ENCODE data around the gene SLC7A6.

SLC7A6 gene

DNA sequence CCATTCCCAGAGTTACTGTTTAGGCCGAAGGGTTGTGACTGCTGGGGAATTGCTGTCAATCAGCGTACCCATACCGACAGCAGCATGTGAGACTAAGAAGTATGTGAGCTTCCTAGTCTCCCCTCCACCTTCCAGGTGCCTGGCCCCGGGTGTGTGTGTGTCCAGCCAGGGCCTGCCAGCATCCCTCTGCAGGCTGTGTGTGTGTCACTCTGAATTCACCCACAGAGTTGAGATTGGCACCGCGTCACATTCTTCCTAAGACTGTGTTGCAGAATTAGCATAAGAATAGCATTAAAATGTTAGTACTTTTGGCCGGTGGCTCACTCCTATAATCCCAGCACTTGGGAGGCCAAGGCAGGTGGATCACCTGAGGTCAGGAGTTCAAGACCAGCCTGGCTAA, 78.3 kb downstream of the SLC7A6 start:
- no peak overlapping the region for H2AFZ ChIP-seq (ENCODE audit: low read length)
- H3K27me3 ChIP-seq (ENCODE audit: insufficient read depth, low read length) = no peaks in the 10 kb centered on the region
- H3K4me3 ChIP-seq (ENCODE audit: low read depth, low read length, poor library complexity, severe bottlenecking) = no peak overlapping the region
- H3K4me2 ChIP-seq (ENCODE audit: low read length) = no peak overlapping the region
- H3K9me2 ChIP-seq (ENCODE audit: low read depth, low read length) = no peaks in the 10 kb centered on the region
- H3K36me3 ChIP-seq (ENCODE audit: insufficient read depth, low read length) = peaks cover 90% of the 10 kb centered on the region
- H3K79me2 ChIP-seq (ENCODE audit: insufficient read depth, low read length) = no peaks in the 10 kb centered on the region
- no peaks in the 10 kb centered on the region for H4K20me1 ChIP-seq (ENCODE audit: insufficient read depth, low read length)
- H3K9me3 ChIP-seq (ENCODE audit: low read length) = no peaks in the 10 kb centered on the region
- no peaks in the 10 kb centered on the region for H3F3A ChIP-seq (ENCODE audit: insufficient read depth, low read length)
- H3K9ac ChIP-seq (ENCODE audit: low read length) = no peak overlapping the region
- H3K27ac ChIP-seq (ENCODE audit: low read depth, low read length, poor library complexity, severe bottlenecking) = no peak overlapping the region
- TF ChIP-seq EZH2 (IDR thresholded peaks at IDR 0.05; ENCODE audit: borderline replicate concordance, low read length) = no peak
- no peak for TF ChIP-seq CTCF (IDR thresholded peaks at IDR 0.05; ENCODE audit: low read length)
- peaks cover 15% of the 10 kb centered on the region for H3K4me1 ChIP-seq (ENCODE audit: insufficient read depth, low read length, severe bottlenecking)

GRCh38 chr16:68343137-68343536, 78.8 kb downstream of the SLC7A6 start:
- TF ChIP-seq EZH2 (IDR thresholded peaks at IDR 0.05; ENCODE audit: borderline replicate concordance, low read length) (no peak), CTCF (IDR thresholded peaks at IDR 0.05; ENCODE audit: low read length) (no peak)
- no peaks in the 10 kb centered on the region for H3K9me2 ChIP-seq (ENCODE audit: low read depth, low read length)
- H3K27me3 ChIP-seq (ENCODE audit: insufficient read depth, low read length) = no peaks in the 10 kb centered on the region
- H3K9me3 ChIP-seq (ENCODE audit: low read length) = no peaks in the 10 kb centered on the region
- no peak overlapping the region for H2AFZ ChIP-seq (ENCODE audit: low read length)
- H3K4me2 ChIP-seq (ENCODE audit: low read length) = no peak overlapping the region
- peaks cover 90% of the 10 kb centered on the region for H3K36me3 ChIP-seq (ENCODE audit: insufficient read depth, low read length)
- H4K20me1 ChIP-seq (ENCODE audit: insufficient read depth, low read length) = no peaks in the 10 kb centered on the region
- H3K9ac ChIP-seq (ENCODE audit: low read length) = no peak overlapping the region
- no peak overlapping the region for H3K4me3 ChIP-seq (ENCODE audit: low read depth, low read length, poor library complexity, severe bottlenecking)
- H3K27ac ChIP-seq (ENCODE audit: low read depth, low read length, poor library complexity, severe bottlenecking) = no peak overlapping the region
- H3F3A ChIP-seq (ENCODE audit: insufficient read depth, low read length) = no peaks in the 10 kb centered on the region
- H3K79me2 ChIP-seq (ENCODE audit: insufficient read depth, low read length) = no peaks in the 10 kb centered on the region
- H3K4me1 ChIP-seq (ENCODE audit: insufficient read depth, low read length, severe bottlenecking) = peaks cover 18% of the 10 kb centered on the region

- H3K27ac ChIP-seq (ENCODE audit: low read depth, low read length, poor library complexity, severe bottlenecking) = no peak overlapping the region
- H3K27me3 ChIP-seq (ENCODE audit: insufficient read depth, low read length) = no peaks in the 10 kb centered on the region
- no peak overlapping the region for H3K4me2 ChIP-seq (ENCODE audit: low read length)
- no peaks in the 10 kb centered on the region for H3K9me2 ChIP-seq (ENCODE audit: low read depth, low read length)
- H3K4me3 ChIP-seq (ENCODE audit: low read depth, low read length, poor library complexity, severe bottlenecking) = no peak overlapping the region
- no peaks in the 10 kb centered on the region for H3F3A ChIP-seq (ENCODE audit: insufficient read depth, low read length)
- peaks cover 89% of the 10 kb centered on the region for H3K36me3 ChIP-seq (ENCODE audit: insufficient read depth, low read length)
- no peak for TF ChIP-seq EZH2 (IDR thresholded peaks at IDR 0.05; ENCODE audit: borderline replicate concordance, low read length)
- TF ChIP-seq CTCF (IDR thresholded peaks at IDR 0.05; ENCODE audit: low read length) = no peak
- peaks cover 18% of the 10 kb centered on the region for H3K4me1 ChIP-seq (ENCODE audit: insufficient read depth, low read length, severe bottlenecking)
- no peak overlapping the region for H2AFZ ChIP-seq (ENCODE audit: low read length)
- no peak overlapping the region for H3K9ac ChIP-seq (ENCODE audit: low read length)
- no peaks in the 10 kb centered on the region for H3K79me2 ChIP-seq (ENCODE audit: insufficient read depth, low read length)
- H3K9me3 ChIP-seq (ENCODE audit: low read length) = no peaks in the 10 kb centered on the region
- H4K20me1 ChIP-seq (ENCODE audit: insufficient read depth, low read length) = no peaks in the 10 kb centered on the region
Measured at GRCh38 chr16:68344252-68344651, 79.9 kb downstream of the SLC7A6 start.

All from OCI-LY1 (cell line).